Kasumi-1 (cell line): Measurements from ENCODE around the gene CLECL1.

ENCODE experiments used
- DNase-seq, 2 experiments: peaks; one replicate each; lab custom pipeline; 2025; lab: John Stamatoyannopoulos, UW

CLECL1 gene

DNA sequence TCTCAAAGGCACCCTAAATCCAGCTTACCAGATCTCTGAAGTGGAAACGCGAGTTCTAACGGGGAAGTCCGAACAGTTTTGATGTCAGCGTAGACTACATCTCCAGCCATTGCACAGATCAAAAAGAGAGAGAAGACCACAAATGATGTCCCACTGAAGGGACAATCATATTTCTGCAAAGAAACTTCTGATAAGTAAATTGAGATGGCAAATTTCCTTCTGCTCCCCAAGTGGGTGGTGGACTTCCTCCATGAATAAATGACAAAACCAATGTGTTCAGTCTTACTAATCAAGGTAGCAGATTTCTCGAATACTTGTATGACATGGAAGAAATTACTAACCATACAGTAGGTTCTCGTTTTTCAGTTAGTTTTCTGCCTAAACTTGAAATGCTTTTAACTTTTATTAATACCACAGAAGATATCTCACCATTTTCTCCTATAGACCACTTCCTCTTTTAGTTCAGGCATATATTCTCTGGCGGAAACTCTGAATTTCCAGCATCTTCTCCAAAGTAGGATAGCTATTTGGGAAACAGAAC is at the start of gene CLECL1:
Gene CLECL1 (minus strand): TSS at position 177 of the 541 bp plus-strand sequence.
- peak; percentile 64 to 75 for DNase-seq

DNA sequence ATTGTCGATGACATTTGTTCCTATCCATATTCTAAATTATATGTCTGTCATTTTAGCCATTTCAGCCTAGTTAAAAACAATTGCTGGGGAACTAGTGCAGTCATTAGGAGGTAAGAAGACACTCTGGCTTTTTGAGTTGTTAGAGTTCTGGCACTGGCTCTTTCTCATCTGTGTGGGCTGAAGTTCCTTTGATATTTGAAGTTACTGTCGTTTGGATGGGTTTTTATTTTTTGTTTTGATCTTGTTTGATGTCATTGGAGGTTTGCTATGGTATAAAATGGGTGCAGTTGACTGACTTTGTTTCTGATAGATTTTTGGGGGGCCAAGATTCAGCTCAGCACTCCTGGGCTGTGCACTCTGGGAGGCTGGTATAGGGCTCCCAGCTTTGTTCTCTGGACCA is 48.5 kb upstream of the CLECL1 start:
- DNase-seq = no peak

DNA sequence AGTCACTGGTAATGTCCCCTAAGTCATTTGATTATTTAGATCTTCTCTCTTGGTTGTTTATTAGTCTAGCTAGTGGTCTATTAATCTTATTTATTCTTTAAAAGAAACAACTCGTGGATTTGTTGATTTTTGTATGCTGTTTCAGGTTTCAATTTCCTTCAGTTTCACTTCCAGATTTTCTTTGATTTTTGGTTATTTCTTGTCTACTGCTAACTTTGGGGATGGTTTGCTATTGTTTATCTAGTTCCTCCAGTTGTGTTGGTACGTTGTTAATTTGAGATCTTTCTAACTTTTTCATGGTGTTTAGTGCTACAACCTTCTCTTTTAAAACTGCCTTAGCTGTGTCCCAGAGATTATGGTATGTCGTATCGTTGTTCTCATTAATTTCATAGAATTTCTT is 46.3 kb upstream of the CLECL1 start:
- DNase-seq = no peak

DNA sequence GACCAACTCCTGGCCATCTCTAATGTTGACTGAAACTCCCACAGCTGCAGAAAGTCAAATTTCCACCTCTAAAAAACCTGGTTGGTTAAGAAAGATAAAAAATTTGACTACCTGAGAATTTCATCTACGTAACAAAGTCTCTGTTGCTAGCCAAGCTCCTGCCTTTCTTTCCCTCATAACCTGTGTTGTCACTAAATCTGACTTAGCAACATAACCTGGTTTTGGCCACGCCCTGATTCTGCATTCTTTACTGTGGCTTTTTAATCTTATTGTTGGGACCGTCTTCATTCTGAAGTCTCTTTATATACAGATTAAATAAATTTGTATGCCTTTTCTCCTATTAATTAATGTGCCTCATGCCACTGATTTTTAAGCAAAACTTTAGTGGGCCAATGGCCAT is 43.9 kb upstream of the CLECL1 start:
- DNase-seq = no peak

DNA sequence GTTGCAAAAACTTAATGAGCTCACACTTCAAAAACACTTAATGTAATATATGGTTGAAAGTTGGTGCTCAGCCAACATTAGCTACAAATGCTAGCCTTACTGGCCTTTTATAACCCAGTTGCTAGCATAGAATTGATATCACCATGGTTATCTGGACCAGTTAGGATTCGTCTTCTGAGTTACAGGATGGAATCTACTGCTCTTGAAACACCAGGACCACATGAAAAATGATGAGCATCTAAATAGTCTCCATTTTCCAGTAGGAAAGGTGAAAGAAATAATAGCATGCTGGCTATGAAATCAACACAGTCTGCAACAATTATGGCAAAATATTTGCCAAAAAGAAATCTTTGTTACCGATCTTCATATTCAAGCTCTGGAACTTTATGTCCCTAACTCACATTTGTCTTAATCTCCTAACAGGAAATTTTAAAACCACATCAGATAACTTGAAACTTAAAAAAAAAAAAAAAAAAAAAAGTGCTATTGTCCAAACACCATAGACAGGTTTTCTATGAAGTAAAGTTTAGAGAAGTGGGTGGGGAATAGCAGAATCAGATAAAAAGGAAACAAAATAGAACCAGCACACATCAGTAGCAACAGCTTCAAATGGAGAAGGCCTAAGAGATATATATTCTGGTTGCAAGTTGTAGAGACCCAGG is 40.5 kb upstream of the CLECL1 start:
- DNase-seq = no peak

DNA sequence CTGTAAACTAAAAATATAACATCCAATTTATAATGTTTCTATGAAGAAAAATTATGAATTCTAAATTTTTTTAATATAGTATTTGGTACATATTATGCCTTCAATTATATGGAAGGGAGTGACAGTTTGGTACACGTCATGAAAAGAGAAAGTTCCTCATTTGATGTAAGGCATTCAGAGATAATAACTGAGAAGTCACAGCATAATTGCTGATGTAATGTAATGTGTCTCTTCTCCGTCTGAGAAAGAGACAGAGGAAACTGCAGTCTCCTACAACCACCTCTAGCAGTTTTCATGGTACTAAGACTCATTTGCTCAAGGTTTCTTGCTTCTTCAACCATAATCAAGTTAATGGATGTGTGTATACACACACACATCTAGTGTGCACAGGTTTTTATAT is 30.1 kb upstream of the CLECL1 start:
- DNase-seq = peak in 1 of 2 experiments; percentile 40

DNA sequence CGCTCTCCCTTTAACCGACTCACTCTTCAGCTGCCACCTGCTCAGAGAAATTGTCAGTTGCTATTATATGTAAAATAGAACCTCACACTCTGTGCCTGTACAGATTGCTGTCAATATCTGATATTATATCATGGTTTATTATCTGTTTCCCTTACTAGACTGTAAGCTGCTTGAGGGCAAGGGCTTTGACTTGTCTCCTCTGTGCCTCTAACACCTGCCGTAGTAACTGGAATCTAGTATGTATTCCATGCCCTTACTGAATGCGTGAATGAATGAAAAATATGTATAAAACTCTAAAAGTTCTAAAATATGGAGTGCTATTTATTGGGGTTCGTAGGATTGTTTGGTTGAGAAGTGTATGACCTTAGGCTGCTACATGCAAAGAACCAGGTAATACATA is 29.5 kb upstream of the CLECL1 start:
- DNase-seq = no peak

DNA sequence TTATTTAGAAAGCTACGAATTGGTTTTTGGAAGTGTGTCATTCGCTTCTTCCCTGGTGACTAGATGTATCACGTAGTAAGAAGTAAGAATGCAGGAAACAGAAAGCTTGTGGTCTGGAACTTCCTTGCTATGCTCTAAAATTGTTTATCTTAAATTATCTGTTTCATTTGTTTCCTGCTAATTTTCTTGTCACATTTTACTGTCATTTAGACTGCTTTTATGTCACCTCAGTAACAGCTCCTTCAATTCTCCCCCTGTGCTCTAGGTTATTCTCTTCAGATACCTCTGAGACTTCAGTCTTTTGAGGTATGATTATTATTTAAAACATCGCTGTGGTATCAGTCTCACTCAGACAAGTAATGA is 28.5 kb upstream of the CLECL1 start:
- peak in 1 of 2 experiments; percentile 61 for DNase-seq

DNA sequence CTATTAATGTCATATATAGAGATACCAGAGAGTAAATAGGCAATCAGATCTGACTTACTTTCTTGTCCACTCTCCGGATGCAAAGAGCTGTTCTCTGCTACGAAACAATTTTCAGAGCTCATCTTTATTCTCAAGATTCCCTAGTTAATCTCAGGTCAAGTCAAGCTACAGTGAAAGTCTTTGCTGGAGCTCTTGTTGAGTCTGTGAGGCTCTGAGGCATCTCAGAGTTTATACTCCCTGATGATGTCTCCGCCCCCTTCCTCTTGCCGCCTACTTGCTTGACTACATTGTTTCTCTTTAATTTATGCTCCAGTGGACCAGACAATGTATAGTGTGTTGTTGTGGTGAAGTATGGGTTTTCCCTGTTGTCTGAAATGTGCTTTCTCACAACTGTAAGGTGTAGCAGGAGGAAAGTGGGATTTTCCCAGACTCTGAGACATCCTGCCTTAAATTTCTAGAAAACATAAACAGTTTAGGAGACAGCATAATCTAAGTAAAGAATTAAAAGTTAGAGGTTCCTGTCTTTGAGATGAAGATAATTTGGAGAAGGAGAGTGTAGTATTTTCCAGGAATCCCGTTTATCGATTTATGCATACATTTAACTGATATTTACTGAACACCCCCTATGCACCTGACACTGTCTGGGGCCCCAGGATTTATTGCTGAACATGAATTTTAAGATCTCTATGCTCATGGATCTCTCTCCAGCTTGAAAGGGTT is 28.0 kb upstream of the CLECL1 start, which contains the start of gene CD69:
Gene CD69 (minus strand): TSS at position 203 of the 720 bp plus-strand sequence. CDS start 81 bp downstream, at position 122.
- DNase-seq = peak; percentile 51 to 58

DNA sequence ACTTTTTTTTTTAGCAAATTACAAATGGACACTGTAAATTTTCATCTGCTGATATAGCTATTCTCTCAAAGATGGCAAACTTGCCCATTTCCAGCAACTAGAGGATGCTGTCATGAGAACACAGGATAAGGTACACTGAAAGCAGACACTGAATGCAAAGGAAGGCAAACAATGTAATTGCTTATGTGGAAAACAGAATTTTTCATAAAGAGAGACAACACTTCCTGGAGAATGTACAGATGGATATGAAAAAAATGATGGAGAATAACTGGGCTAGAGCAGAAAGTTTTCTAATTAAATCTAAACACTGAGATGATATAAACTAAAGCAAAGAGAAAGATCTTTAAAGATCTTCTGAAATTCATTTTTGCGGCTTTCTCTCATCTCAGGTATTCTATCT is 27.2 kb upstream of the CLECL1 start:
- no peak for DNase-seq

DNA sequence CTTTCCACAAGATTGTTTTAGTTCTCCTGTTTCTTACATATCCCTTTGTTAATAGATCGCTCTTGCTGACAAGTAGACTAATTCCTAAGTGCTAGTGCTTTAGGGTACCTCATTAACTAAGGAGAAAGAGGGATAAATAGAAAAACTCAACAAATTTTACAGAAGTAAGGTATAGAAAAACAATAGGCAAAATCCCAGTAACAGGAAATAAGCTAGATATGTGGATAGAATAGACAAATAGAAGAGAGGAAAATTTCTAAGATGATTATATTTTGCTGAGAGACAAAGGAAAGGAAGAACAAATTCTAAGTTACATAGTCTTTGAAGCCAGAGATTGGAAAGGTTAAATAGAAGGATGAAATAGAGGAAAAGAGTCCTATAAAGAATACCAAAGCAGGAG is 26.8 kb upstream of the CLECL1 start:
- DNase-seq = no peak

DNA sequence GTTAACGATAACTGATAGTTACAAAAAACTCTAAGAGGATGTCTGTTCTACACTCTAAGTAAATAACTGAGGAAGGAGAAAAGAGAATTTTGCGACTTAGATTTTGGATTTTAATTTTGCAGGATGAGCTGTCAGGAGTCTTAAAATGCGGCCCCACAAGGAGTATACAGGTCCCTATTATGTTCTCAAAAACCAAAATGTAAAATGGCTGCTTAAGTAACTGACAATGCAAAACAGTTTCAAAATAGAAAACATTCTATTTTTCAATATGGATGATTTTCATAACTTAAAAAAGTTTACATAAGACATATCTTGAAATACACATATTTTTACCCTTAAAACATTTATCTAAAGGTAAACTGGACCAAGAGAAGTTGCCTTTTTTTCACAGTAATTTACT is 25.2 kb upstream of the CLECL1 start:
- DNase-seq = peak in 1 of 2 experiments; percentile 12

DNA sequence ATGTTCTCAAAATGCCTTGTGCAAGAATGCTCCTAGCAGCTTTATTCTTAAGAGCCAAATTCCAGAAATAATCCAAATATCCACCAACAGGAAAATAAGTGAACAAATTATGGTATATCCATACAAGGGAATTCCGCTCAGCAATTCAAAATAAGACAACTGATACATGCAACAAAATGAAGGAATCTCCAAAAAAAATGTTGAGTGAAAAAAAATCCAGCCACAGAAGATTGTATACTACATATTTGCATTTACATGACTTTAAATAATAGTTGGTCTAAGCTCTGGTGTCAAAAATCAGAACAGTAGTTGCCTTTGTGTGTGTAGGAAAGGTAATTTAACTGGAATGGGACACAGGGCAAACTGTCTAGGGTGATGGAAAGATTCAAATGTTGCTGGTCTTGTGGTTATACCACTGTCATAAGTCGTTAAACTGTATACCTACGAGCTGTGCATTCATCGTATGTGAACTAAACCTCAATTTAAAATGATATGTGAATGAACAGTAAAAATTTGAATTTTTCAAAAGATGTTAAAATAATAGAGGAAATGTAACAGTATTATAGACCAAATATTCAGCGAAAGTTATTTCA is 24.6 kb upstream of the CLECL1 start:
- no peak for DNase-seq

DNA sequence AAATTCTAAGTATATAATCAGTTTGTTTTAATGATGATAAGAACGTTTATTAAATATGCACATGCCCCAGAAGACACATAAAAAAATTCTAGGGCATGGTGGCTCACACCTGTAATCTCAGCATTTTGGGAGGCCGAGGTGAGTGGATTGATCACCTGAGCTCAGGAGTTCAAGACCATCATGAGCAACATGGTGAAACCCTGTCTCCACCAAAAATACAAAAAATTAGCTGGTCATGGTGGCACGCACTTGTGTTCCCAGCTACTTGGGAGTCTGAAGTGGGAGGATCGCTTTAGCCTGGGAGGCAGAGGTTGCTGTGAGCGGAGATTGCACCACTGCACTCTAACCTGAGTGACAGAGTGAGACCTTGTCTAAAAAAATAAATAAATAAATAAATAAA is 23.8 kb upstream of the CLECL1 start:
- no peak for DNase-seq

DNA sequence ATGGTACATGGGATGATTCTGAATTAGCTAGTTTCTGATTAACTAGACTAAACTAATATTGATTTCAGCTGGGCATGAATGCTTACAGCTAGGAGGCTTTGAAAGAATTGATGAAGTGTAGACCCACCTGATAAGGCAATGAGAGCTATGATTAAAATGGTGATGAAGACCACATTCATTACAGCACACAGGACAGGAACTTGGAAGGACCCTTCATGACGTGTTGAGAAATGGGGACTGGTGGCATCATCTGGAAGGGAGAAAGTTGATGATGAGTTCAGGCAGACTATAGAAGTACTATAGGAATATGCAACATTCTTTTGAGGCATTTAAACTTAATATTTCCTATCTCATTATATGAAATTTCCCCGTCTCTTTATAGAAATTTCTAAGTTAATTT is 23.3 kb upstream of the CLECL1 start:
- no peak for DNase-seq

DNA sequence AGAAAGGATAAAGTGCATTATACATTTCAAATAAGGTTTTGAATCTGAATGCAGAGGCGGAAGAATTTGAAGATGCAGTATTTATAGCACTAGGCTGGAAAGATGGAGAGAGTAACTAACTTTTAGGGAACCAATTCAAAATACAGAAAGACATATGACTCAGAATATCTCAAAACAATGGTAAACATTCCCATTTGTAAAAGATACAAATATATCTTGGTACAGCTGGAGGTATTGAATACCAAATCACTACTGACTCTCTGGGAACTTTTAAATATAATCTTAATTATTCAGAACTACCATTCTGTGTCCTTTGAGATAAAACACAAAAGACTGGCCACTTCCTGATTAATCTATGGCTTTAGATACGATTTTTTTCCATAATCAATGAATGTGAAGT is 22.7 kb upstream of the CLECL1 start:
- no peak for DNase-seq

DNA sequence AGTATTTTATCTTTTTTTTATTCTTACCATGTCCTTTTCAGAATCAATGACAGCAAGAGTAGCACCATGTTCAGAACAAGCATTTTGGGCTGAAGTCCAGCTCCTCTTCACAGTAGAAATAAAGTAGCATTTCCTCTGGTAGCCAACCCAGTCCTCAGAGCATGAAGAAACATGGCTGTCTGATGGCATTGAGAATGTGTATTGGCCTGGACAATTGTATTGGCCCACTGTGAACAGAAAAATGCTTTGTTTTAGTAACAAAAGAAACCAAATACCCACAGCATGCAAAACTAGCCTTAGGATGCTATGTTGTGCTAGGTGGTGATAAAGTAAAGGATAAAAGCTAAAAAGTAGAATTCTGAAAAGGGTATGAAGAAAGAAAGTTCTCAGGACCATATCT is 22.1 kb upstream of the CLECL1 start:
- DNase-seq = no peak

DNA sequence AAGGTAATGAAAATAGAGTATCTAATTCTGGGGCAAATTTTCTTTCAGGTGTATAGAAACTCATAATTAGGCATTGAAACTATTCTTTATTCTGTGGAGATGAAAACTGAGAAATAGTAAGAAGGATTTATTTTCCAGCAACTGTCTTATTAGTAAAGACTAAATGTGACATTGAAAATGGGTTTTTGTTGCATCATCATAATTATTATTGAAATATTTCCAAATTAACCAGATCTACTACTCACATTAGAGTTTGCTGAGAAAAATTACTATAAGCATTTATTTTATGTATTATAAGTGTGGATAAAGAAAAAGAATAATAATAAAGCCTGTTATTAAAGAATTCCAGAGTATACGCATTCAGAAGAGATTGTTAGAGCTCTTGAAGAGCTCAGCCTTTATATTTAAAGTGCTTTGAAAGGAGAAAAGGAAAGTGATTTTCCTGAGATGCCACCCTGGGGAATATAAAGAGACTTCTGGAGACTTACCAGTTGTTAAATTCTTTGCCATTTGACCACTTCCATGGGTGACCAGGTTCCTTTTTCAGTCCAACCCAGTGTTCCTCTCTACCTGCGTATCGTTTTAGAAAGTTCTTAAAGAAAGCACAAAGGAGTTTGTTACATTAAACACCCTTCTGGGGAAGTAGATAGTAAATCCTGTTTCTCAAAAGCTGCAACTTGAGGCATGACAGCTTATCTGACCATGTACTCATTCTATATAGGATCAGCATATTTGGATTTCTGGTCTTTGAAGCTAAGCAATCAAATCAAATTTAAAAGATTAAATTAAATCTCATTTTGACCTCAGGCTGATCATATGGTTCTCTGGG is 21.4 kb upstream of the CLECL1 start:
- no peak for DNase-seq

DNA sequence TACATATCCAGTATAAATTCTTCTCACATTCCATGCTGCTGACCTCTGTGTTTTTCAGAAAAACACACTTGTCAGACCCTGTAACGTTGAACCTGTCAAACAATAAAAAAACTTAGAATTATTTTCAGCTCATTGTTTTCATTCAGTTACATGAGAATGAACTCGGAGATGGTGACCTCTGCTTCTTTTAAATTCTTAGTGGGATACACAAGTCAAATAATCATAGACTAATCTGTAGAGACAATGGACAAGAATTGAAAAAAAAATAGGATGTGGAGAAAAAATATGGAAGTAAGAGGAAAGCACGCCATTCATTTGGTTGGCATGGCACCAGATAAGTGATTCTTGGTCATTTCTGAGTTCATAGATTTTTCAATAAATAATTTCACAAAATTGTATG is 20.6 kb upstream of the CLECL1 start:
- no peak for DNase-seq

DNA sequence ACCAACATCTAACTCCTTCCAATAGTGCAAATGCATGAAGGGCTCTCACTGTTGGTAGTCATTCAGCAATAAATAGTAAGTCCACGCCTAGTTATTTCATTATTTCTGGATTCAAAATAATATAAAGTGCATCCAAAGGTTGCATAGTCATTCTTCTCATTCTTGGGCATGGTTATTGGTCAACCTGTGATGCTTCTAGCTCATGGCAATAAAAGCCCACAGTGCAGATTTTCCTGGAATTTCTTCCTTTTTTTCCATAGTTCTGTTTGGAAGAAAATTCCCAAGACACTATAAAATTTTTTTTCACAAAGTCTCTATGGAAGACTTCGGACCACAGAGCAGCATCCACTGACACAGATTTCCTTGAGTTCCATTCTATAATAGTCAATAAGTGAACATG is 20.2 kb upstream of the CLECL1 start:
- DNase-seq = no peak

DNA sequence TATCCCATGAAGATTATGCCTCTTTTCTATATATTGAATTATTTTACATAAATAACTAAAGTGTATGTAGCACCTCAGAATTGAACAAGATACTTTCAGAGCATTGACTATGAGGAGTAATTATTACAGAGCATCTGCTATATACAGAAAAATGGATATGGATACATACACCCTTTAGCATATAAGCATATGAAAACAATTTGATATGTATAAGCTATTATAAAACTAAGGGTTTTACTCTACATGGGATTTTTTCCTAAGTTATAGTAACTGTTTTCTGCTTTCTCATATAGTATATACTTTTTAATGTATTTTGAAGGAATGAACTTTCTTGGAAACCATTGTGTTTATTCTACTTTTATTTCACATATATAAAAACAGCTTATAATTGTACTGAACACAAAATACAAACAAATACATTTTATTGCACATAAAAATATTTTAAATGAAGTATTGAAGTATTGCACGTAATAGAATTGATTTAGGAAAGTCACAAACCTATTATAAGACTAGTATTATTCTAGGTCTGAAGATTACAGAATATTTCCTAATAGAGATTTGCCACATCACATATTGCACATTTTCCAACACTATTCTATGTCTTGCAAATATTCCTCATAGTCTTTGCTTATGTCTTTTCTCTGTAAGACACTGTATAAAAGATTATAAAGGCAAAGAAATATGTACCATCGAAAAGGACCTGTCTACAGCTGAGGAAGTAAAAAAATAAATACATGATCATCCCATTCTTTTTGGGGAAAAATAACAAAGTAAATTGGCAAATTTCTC is 19.4 kb upstream of the CLECL1 start:
- no peak for DNase-seq
